Astrocyte (in vitro differentiated cells and primary cell): ENCODE data around the gene CYP1B1. TPM values are rescaled to one million over a fixed set of nuclear protein-coding genes. Genes with fewer than 3 reads are reported as not detected.

Experiments used
- DNase-seq: peaks from one replicate; pipeline ENCODE4 v3.0.0-alpha.2; 2010; ENCODE audit warnings: low read depth
- FAIRE-seq: peaks from 2 replicates; lab custom pipeline; 2011; peaks lifted over from hg19 to GRCh38; lab: Jason Lieb, UNC
- H2AFZ ChIP-seq: 2 replicates; pipeline ENCODE4 v1.6.0; 2012; ENCODE audit warnings: low read depth, low read length, inconsistent platforms
- H3K27ac ChIP-seq: 2 replicates; pipeline ENCODE4 v1.5.1; 2011; ENCODE audit warnings: low read depth, low read length, inconsistent platforms
- H3K27me3 ChIP-seq: 2 replicates; pipeline ENCODE4 v1.6.0; 2011; ENCODE audit warnings: low read length, inconsistent platforms; ENCODE audit not compliant: insufficient read depth
- H3K36me3 ChIP-seq: 2 replicates; pipeline ENCODE4 v1.5.1; 2011; ENCODE audit warnings: low read length, inconsistent platforms; ENCODE audit not compliant: insufficient read depth
- H3K4me1 ChIP-seq: 2 replicates; pipeline ENCODE4 v1.5.1; 2011; ENCODE audit warnings: low read length, inconsistent platforms; ENCODE audit not compliant: insufficient read depth
- H3K4me2 ChIP-seq: 2 replicates; pipeline ENCODE4 v1.6.0; 2012; ENCODE audit warnings: low read length, inconsistent platforms
- H3K4me3 ChIP-seq: 2 replicates; pipeline ENCODE4 v1.5.1; 2011; ENCODE audit warnings: low read depth, mild to moderate bottlenecking, low read length, inconsistent platforms; ENCODE audit not compliant: insufficient read depth
- H3K79me2 ChIP-seq: 2 replicates; pipeline ENCODE4 v1.6.0; 2012; ENCODE audit warnings: mild to moderate bottlenecking, low read length, inconsistent platforms; ENCODE audit not compliant: insufficient read depth
- H3K9ac ChIP-seq: 2 replicates; pipeline ENCODE4 v1.6.0; 2012; ENCODE audit warnings: mild to moderate bottlenecking, low read length, inconsistent platforms
- H3K9me3 ChIP-seq: 2 replicates; pipeline ENCODE4 v1.5.1; 2012; ENCODE audit warnings: low read depth, mild to moderate bottlenecking, low read length, inconsistent platforms; ENCODE audit not compliant: insufficient read depth
- H4K20me1 ChIP-seq: 2 replicates; pipeline ENCODE4 v1.6.0; 2012; ENCODE audit warnings: low read length, inconsistent platforms; ENCODE audit not compliant: insufficient read depth
- H3K27ac Mint-ChIP-seq: one replicate; pipeline ENCODE4 v1.8.0; 2021; ENCODE audit warnings: mild to moderate bottlenecking, mixed read lengths; ENCODE audit not compliant: unreplicated experiment
- H3K27me3 Mint-ChIP-seq: one replicate; pipeline ENCODE4 v1.8.0; 2021; ENCODE audit warnings: low read depth, mixed read lengths; ENCODE audit not compliant: unreplicated experiment
- H3K36me3 Mint-ChIP-seq: one replicate; pipeline ENCODE4 v1.8.0; 2021; ENCODE audit warnings: low read depth, mixed read lengths; ENCODE audit not compliant: unreplicated experiment
- H3K4me1 Mint-ChIP-seq: one replicate; pipeline ENCODE4 v1.8.0; 2021; ENCODE audit warnings: low read depth, mixed read lengths; ENCODE audit not compliant: unreplicated experiment
- H3K4me3 Mint-ChIP-seq: one replicate; pipeline ENCODE4 v1.8.0; 2021; ENCODE audit warnings: mild to moderate bottlenecking, moderate library complexity, mixed read lengths; ENCODE audit not compliant: unreplicated experiment
- H3K9me3 Mint-ChIP-seq: one replicate; pipeline ENCODE4 v1.8.0; 2021; ENCODE audit warnings: mild to moderate bottlenecking, mixed read lengths; ENCODE audit not compliant: unreplicated experiment
- CTCF ChIP-seq: IDR thresholded peaks from 2 replicates; pipeline ENCODE4 v1.5.1; 2011; ENCODE audit warnings: low read depth, mild to moderate bottlenecking, inconsistent platforms, low read length, moderate library complexity; ENCODE audit not compliant: insufficient read depth
- EZH2 ChIP-seq: IDR thresholded peaks from 2 replicates; pipeline ENCODE4 v1.6.1; 2012; ENCODE audit warnings: mild to moderate bottlenecking, low read length, inconsistent platforms; ENCODE audit not compliant: insufficient read depth
- total RNA-seq: library from RNA; stranded (reverse); gene quantifications from 2 replicates; pipeline ENCODE4 v1.2.1, GENCODE V29; 2021

The CYP1B1 gene
- total RNA-seq, 1 donor from 2014 or later, result 12.9 TPM

DNA sequence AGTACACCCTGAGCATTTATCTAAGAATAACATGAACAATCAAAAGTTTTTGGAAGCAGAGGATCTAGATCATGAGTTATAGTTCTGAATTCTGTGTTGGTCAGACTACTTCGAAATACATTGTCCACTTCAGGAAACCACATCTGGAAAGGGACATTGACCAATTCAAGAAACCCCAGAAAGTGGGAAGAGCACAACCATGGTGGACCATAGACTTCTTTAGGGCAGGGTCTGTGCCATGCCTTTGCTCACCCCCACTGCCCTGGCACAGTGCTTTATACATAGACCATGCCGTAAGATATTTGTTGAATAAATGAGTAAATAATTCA lies 44.3 kb upstream of the CYP1B1 start:
- no peaks in the 10 kb centered on the region for H3K36me3 ChIP-seq
- no peaks in the 10 kb centered on the region for H3K79me2 ChIP-seq
- no peak overlapping the region for H3K9ac ChIP-seq
- no peaks in the 10 kb centered on the region for H3K27me3 ChIP-seq
- H3K4me3 Mint-ChIP-seq, result no peak overlapping the region
- FAIRE-seq (no peak), DNase-seq (no peak)
- H3K4me2 ChIP-seq, result no peak overlapping the region
- H3K27ac ChIP-seq, result no peak overlapping the region
- H3K9me3 Mint-ChIP-seq, result no peaks in the 10 kb centered on the region
- H4K20me1 ChIP-seq, result no peaks in the 10 kb centered on the region
- no peaks in the 10 kb centered on the region for H3K4me1 ChIP-seq
- H3K4me1 Mint-ChIP-seq, result peaks cover 3% of the 10 kb centered on the region
- H2AFZ ChIP-seq, result no peak overlapping the region
- H3K27me3 Mint-ChIP-seq, result no peaks in the 10 kb centered on the region
- H3K36me3 Mint-ChIP-seq, result no peaks in the 10 kb centered on the region
- no peak overlapping the region for H3K27ac Mint-ChIP-seq
- TF ChIP-seq CTCF (no peak), EZH2 (no peak)
- no peaks in the 10 kb centered on the region for H3K9me3 ChIP-seq
- no peak overlapping the region for H3K4me3 ChIP-seq

DNA sequence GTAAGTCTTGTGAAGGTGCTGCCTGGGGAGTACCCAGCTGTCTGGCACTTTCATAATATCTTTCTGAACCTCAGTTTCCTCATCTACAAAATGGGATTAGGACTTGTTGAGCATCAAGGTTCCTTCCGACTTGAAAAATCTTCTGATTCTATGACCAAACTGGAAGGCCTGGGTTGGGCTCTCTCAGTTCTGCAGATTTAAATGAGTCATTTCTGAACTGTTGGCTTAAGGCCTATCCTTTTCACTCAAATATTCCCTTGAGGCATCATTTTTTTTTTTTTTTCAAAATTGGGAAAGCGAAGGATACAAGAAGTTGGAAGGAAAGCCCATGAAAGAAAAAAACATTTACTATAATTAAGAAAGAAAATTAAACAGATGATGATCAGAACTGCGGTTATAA lies 40.8 kb upstream of the CYP1B1 start:
- Mint-ChIP-seq H3K9me3 (peaks cover 3% of the 10 kb centered on the region), H3K27ac (no peak overlapping the region), H3K4me1 (peaks cover 7% of the 10 kb centered on the region), H3K27me3 (peaks cover 3% of the 10 kb centered on the region), H3K36me3 (no peaks in the 10 kb centered on the region), H3K4me3 (no peak overlapping the region)
- Histone ChIP-seq H3K9ac (no peak overlapping the region), H3K4me3 (no peak overlapping the region), H3K27ac (no peak overlapping the region), H3K27me3 (no peaks in the 10 kb centered on the region), H3K79me2 (no peaks in the 10 kb centered on the region), H4K20me1 (no peaks in the 10 kb centered on the region), H3K36me3 (no peaks in the 10 kb centered on the region), H3K9me3 (no peaks in the 10 kb centered on the region), H3K4me2 (no peak overlapping the region), H3K4me1 (peaks cover 7% of the 10 kb centered on the region), H2AFZ (no peak overlapping the region)
- no peak for FAIRE-seq
- DNase-seq, result peak; percentile 60
- no peak for TF ChIP-seq EZH2
- TF ChIP-seq CTCF, result no peak

GRCh38 chr2:38115216-38116032 lies 39.5 kb upstream of the CYP1B1 start:
- Mint-ChIP-seq H3K27ac (no peak overlapping the region), H3K4me3 (no peak overlapping the region), H3K9me3 (peaks cover 13% of the 10 kb centered on the region), H3K27me3 (peaks cover 7% of the 10 kb centered on the region), H3K4me1 (peaks cover 7% of the 10 kb centered on the region), H3K36me3 (no peaks in the 10 kb centered on the region)
- Histone ChIP-seq H3K27me3 (no peaks in the 10 kb centered on the region), H3K4me1 (peaks cover 7% of the 10 kb centered on the region), H3K4me3 (no peak overlapping the region), H3K9me3 (no peaks in the 10 kb centered on the region), H2AFZ (no peak overlapping the region), H4K20me1 (no peaks in the 10 kb centered on the region), H3K4me2 (no peak overlapping the region), H3K27ac (no peak overlapping the region), H3K36me3 (no peaks in the 10 kb centered on the region), H3K9ac (no peak overlapping the region), H3K79me2 (no peaks in the 10 kb centered on the region)
- no peak for DNase-seq
- peak; percentile 41 for FAIRE-seq
- TF ChIP-seq CTCF (peak; percentile 96), EZH2 (no peak)
